HEK293T (cell line): ENCODE results near the gene TMEM61.
A peak's percentile ranks its signal among the peaks of the same experiment; 100 is the strongest.
"Not testable (repeated sequence)": the region's sequence is repeated elsewhere in the genome, so short reads cannot be mapped to it uniquely, and the experiment has no call there.

ENCODE experiments used
- CTCF ChIA-PET: fragments of 350-600 bp; formaldehyde crosslinking; extraction: SDS; loops from one replicate; lab custom pipeline; 2021; ENCODE audit warnings: antibody characterized with exemption, inconsistent platforms; lab: Yijun Ruan, JAX
- POLR2A ChIA-PET: fragments of 350-600 bp; formaldehyde crosslinking; extraction: SDS; loops from one replicate; lab custom pipeline; 2020; ENCODE audit warnings: antibody characterized with exemption, inconsistent platforms; lab: Yijun Ruan, JAX
- DNase-seq: peaks from one replicate; pipeline ENCODE4 v3.0.0; 2012; ENCODE audit warnings: mixed read lengths; ENCODE audit errors: extremely low spot score
- ARNT ChIP-seq: fragments of 450-650 bp; IDR thresholded peaks from 2 replicates; pipeline ENCODE4 v1.6.1; 2017; ENCODE audit warnings: mild to moderate bottlenecking
- BHLHE40 ChIP-seq: fragments of 450-650 bp; IDR thresholded peaks from 2 replicates; pipeline ENCODE4 v1.6.1; 2016; ENCODE audit warnings: mild to moderate bottlenecking, moderate library complexity, borderline replicate concordance
- CTBP1 ChIP-seq: fragments of 450-650 bp; IDR thresholded peaks from 2 replicates; pipeline ENCODE4 v1.6.1; 2016; ENCODE audit warnings: borderline replicate concordance
- ELF4 ChIP-seq: fragments of 450-650 bp; IDR thresholded peaks from 2 replicates; pipeline ENCODE4 v1.6.1; 2017; ENCODE audit warnings: antibody characterized with exemption
- FOXA1 ChIP-seq: fragments of 450-650 bp; IDR thresholded peaks from 2 replicates; pipeline ENCODE4 v1.6.1; 2016; ENCODE audit warnings: mild to moderate bottlenecking
- FOXK2 ChIP-seq: fragments of 450-650 bp; IDR thresholded peaks from 2 replicates; pipeline ENCODE4 v1.6.1; 2016; ENCODE audit warnings: mild to moderate bottlenecking
- FOXM1 ChIP-seq: fragments of 450-650 bp; IDR thresholded peaks from 2 replicates; pipeline ENCODE4 v1.6.1; 2017; ENCODE audit warnings: mild to moderate bottlenecking, borderline replicate concordance
- HDGF ChIP-seq: fragments of 450-650 bp; IDR thresholded peaks from 2 replicates; pipeline ENCODE4 v1.6.1; 2017; ENCODE audit warnings: antibody characterized with exemption, borderline replicate concordance
- L3MBTL2 ChIP-seq: fragments of 450-650 bp; conservative IDR thresholded peaks from 2 replicates; pipeline ENCODE4 v1.6.1; 2016; ENCODE audit warnings: mild to moderate bottlenecking
- LEF1 ChIP-seq: fragments of 450-650 bp; IDR thresholded peaks from 2 replicates; pipeline ENCODE4 v1.6.1; 2017; ENCODE audit warnings: mild to moderate bottlenecking, borderline replicate concordance
- NFRKB ChIP-seq: fragments of 450-650 bp; IDR thresholded peaks from 2 replicates; pipeline ENCODE4 v1.6.1; 2016; ENCODE audit warnings: mild to moderate bottlenecking, moderate library complexity
- SP1 ChIP-seq: fragments of 450-650 bp; IDR thresholded peaks from 2 replicates; pipeline ENCODE4 v1.6.1; 2017
- SUZ12 ChIP-seq: fragments of 450-650 bp; IDR thresholded peaks from 2 replicates; pipeline ENCODE4 v1.6.1; 2016; ENCODE audit warnings: mild to moderate bottlenecking
- TARDBP ChIP-seq: fragments of 450-650 bp; IDR thresholded peaks from 2 replicates; pipeline ENCODE4 v1.6.1; 2016
- ZNF384 ChIP-seq: fragments of 450-650 bp; IDR thresholded peaks from 2 replicates; pipeline ENCODE4 v1.6.1; 2016
- TF ChIP-seq, protein P1 (sequence below): fragments of 450-650 bp; IDR thresholded peaks from 2 replicates; pipeline ENCODE4 v1.6.1; 2016

Gene TMEM61

DNA sequence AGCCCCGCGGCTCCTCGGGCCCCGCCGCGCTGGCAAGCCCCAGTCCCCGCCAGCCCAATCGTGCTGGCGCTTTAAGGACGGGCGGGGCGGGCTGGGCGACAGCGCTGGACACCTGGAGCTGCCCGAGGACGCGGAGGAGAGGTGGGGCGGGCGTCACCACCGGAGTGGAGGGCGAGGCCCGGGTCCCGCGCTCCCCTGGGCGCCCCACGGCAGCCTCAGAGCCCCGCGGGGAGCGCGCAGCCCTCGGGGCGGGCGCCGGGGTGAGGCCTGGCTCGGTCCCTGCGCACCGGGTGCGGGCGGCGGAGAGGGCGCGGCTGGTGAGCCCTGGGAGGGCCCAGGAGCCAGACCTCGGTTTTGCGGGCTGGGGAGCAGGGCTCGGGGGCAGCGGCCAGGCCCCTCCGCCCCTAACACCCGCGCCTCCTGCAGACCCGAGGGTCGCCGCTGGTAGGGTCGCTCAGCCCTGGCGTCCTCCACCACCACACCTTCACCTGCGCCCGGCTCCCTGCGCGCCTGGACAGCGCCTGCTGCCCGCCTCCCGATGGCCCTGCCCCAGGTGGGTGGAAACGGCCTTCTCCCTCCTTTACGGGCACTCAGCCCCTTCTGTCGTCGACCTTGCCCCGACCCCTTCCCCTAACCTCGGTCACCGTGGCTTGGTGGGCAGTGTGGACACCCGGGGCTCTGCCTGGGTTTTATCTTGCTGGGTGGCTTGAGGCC, at the start of gene TMEM61:
TMEM61 (plus strand) TSS at position 101 of the 714 bp plus-strand sequence; CDS start at position 539, 438 bp downstream.
- no peak for TF ChIP-seq HDGF
- TF ChIP-seq L3MBTL2: no peak
- no peak for TF ChIP-seq NFRKB
- no peak for TF ChIP-seq ELF4
- TF ChIP-seq, protein P1, sequence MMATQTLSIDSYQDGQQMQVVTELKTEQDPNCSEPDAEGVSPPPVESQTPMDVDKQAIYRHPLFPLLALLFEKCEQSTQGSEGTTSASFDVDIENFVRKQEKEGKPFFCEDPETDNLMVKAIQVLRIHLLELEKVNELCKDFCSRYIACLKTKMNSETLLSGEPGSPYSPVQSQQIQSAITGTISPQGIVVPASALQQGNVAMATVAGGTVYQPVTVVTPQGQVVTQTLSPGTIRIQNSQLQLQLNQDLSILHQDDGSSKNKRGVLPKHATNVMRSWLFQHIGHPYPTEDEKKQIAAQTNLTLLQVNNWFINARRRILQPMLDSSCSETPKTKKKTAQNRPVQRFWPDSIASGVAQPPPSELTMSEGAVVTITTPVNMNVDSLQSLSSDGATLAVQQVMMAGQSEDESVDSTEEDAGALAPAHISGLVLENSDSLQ: no peak
- no peak for TF ChIP-seq FOXK2
- TF ChIP-seq FOXA1: no peak
- no peak for TF ChIP-seq BHLHE40
- no peak for DNase-seq
- ChIA-PET CTCF (no interaction called here), POLR2A (no interaction called here)

DNA sequence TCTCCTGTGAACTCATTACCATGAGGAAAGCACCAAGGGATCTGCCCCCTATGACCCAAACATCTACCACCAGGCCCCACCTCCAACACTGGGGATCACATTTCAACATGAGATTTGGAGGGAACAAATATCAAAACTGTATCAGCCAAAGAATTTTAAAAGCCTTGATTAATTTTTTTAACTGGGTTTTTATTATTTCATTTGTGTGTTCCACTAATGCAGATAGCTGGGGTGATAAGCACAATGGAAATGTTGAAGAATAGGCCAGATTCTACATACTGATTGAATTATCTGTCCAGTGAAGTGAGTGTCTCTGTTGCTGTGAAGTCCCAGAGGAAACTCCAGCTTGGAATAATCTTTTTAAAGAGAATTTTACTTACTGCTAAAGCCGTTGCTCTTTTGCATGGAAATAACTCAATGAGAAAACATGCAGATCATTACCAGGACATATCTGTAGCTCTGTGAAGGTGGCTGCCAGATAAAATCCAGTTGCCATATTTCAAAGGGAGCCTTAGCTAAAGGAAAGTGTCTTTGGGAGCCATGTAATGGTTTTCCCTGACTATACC, 49.1 kb upstream of the TMEM61 start:
- CTCF ChIA-PET: interaction anchor here (2.8 kb wide), 1 partner anchor 14 kb away, joined by 7 read pairs; no protein-coding TSS in a partner anchor
- TF ChIP-seq LEF1 (no peak), SUZ12 (no peak), NFRKB (no peak)
- no peak for DNase-seq
- POLR2A ChIA-PET: no interaction called here

DNA sequence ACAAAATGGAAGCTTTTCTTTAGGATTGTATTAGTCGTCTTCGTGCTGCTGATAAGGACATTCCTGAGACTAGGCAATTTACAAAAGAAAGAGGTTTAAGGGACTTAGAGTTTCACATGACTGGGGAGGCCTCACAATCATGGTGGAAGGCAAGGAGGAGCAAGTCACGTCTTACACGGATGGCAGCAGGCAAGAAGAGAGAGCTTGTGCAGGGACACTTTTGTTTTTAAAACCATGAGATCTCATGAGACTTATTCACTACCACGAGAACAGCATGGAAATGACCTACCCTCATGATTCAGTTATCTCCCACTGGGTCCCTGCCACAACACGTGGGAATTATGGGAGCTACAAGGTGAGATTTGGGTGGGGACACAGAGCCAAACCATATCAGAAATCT, 46.3 kb upstream of the TMEM61 start:
- CTCF ChIA-PET: interaction anchor here (1.8 kb wide), 1 partner anchor 11 kb away, joined by 10 read pairs; no protein-coding TSS in a partner anchor
- POLR2A ChIA-PET, DNase-seq: not testable (repeated sequence)

DNA sequence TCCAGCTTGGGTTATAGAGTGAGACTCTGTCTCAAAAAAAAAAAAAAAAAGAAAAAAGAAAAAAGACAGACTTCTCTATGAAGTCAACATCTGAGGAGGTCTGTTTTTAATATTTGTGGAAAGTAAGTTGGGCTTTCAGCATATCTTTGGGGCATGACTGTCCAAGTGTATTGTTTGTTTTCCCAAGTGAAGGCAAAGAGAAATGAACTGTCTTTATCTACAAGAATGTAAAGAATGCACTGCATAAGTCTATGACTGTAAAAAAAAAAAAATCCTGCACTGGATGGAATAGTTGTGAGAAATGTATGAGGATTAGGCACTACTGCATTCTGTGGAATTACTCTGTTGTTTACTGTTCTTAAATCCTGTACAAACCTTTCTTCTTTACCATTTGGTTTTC, 45.6 kb upstream of the TMEM61 start:
- POLR2A ChIA-PET: no interaction called here
- CTCF ChIA-PET: interaction anchor here (1.8 kb wide), 1 partner anchor 11 kb away, joined by 10 read pairs; no protein-coding TSS in a partner anchor
- no peak for DNase-seq
- no peak for TF ChIP-seq SUZ12
- no peak for TF ChIP-seq TARDBP
- TF ChIP-seq NFRKB: no peak
- no peak for TF ChIP-seq ELF4
- TF ChIP-seq LEF1: no peak
- no peak for TF ChIP-seq SP1
- no peak for TF ChIP-seq FOXM1
- no peak for TF ChIP-seq CTBP1
- no peak for TF ChIP-seq BHLHE40
- TF ChIP-seq L3MBTL2: no peak
- no peak for TF ChIP-seq HDGF
- TF ChIP-seq, protein P1: no peak

DNA sequence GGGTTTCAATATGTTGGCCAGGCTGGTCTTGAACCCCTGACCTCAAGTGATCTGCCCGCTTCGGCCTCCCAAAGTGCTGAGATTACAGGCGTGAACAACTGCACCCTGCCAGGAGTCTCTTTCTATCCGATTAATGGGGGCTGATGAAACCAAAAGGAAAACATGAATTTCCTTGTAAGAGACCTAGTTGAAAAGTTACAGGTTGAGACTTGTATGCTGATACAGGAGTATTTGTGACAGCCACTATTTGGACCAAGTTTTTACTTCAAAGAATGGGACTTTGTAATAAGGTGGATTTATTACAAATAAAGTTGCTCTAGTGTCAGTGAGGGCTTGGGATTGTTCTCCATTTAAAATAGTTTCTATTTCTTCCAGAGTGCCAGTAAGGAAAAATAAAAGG, 43.6 kb upstream of the TMEM61 start:
- TF ChIP-seq SP1: no peak
- TF ChIP-seq FOXM1: no peak
- no peak for TF ChIP-seq ZNF384
- TF ChIP-seq CTBP1: no peak
- ChIA-PET CTCF (no interaction called here), POLR2A (no interaction called here)
- DNase-seq: no peak

DNA sequence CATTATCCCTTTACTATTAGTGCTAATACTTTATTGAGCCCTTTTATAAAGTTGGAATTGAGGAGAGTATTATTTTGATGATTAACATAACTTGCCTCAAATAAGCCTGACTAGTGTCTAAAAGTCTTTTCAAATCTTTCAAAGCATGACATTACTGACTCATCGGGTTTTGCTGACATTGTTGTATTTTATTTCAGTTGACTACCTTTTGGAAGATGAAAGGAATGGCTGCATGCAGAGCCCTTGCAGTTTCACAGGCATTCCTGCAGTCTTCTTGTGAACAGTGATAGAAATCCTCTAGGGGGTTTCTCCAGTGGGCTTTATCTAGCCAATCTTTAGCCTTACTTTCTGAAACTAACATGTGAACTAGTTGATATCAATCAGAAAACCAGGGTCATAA, 43.0 kb upstream of the TMEM61 start:
- no peak for DNase-seq
- TF ChIP-seq, protein P1: no peak
- ChIA-PET POLR2A (no interaction called here), CTCF (interaction anchor here (0.6 to 1.0 kb wide), 3 partner anchors 13 to 59 kb away, joined by 3 read pairs; no protein-coding TSS in a partner anchor)

DNA sequence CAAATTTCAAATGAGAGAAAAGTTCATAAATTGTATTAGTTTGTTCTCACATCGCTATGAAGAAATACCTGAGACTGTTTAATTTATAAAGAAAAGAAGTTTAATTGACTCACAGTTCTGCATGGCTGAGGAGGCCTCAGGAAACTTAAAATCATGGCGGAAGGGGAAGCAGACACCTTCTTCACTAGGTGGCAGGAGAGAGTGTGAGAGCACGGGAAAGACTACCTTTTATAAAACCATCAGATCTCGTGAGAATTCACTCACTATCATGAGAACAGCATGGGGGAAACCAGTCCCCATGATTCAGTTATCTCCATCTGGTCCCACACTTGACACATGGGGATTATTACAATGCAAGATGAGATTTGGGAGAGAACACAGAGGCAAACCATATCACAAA, 41.5 kb upstream of the TMEM61 start:
- TF ChIP-seq L3MBTL2: 0 out of 2 replicates have a peak, but pooled peaks have one; percentile 30
- DNase-seq, CTCF ChIA-PET, POLR2A ChIA-PET: not testable (repeated sequence)

DNA sequence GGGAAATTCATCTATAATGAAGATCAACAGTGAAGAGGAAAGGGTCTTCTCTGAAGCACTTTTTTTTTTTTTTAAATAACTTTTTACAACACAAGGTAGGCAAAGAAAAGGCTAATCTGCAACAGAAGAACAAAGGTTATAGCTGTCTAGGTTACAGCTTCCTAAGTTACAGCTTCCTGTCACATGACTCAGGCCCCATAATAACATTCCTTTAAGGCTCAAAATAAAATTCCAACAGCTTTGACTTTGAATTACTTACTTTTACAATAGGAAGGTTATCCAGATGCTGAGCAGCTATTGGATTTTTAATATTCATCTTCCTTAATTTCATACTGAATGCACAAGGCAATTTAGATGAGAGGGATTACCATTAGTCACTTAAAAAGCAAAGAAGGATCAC, 40.4 kb upstream of the TMEM61 start:
- CTCF ChIA-PET: interaction anchor here (1.2 kb wide), 1 partner anchor 12 kb away, joined by 3 read pairs; no protein-coding TSS in a partner anchor
- no peak for DNase-seq
- no peak for TF ChIP-seq SUZ12
- TF ChIP-seq FOXK2: no peak
- no peak for TF ChIP-seq NFRKB
- TF ChIP-seq FOXM1: no peak
- TF ChIP-seq LEF1: no peak
- no peak for TF ChIP-seq L3MBTL2
- no peak for TF ChIP-seq TARDBP
- no peak for TF ChIP-seq BHLHE40
- no peak for TF ChIP-seq ARNT
- TF ChIP-seq FOXA1: no peak
- TF ChIP-seq CTBP1: no peak
- TF ChIP-seq, protein P1: no peak
- TF ChIP-seq ZNF384: no peak
- POLR2A ChIA-PET: interaction anchor here (1.0 to 1.1 kb wide), 2 partner anchors 11 to 53 kb away, joined by 3 read pairs; partner anchors contain the start of gene DHCR24
